Esophagus squamous epithelium (tissue), 4 donors: ENCODE results near the gene ACTL6B.

Source experiments
- CTCF ChIP-seq, 6 experiments: fragments of 450-650 bp in 4 of 6; fragments of 200-600 bp in 2 of 6; sonication (generic) in 2 of 6; IDR thresholded peaks; one replicate each; pipeline ENCODE4 v1.5.1; 2016 to 2019; ENCODE audit warnings: antibody characterized with exemption in 6 of 6, mild to moderate bottlenecking in 4 of 6, moderate library complexity in 4 of 6
- POLR2A ChIP-seq, 4 donors: fragments of 450-650 bp; IDR thresholded peaks; one replicate each; pipeline ENCODE4 v1.6.1; 2017; ENCODE audit warnings: antibody characterized with exemption in 4 of 4, mild to moderate bottlenecking in 4 of 4, moderate library complexity in 3 of 4

- no peak for TF ChIP-seq CTCF (IDR thresholded peaks at IDR 0.05)
- TF ChIP-seq POLR2A (IDR thresholded peaks at IDR 0.05): no peak
These were observed 56.1 kb downstream of the ACTL6B start for GRCh38 chr7:100599911-100600729.
